ENCODE results near the gene ISCU.

Gene ISCU

GRCh38 chr12:108526482-108527165 is 35.8 kb upstream of the ISCU start:
- DNase-seq (ENCODE audit: low read depth): peak; percentile 57
- no peak for TF ChIP-seq CTCF (IDR thresholded peaks at IDR 0.05; ENCODE audit: insufficient read depth, low read depth, low read length, missing control alignments)
- H3K4me3 ChIP-seq (ENCODE audit: low read depth, low read length): no peak overlapping the region

DNA sequence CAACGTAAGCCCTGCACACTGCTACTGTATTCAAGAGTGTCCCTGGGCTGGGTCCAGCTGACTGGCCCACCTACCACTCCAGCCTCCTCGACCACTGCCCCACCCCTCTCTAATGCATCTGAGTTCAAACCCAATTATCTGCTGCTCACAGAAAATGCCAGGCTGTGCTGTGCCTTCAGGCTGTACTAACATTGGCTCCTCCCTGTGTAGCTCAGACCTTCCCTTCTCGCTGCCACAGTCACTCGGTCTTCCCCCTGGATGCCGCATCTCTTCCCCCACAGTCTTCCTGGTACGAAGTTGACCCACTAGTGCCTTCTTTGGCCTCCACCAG is 35.3 kb upstream of the ISCU start:
- TF ChIP-seq CTCF (IDR thresholded peaks at IDR 0.05; ENCODE audit: insufficient read depth, low read depth, low read length, missing control alignments): no peak
- no peak overlapping the region for H3K4me3 ChIP-seq (ENCODE audit: low read depth, low read length)
- DNase-seq (ENCODE audit: low read depth): no peak

DNA sequence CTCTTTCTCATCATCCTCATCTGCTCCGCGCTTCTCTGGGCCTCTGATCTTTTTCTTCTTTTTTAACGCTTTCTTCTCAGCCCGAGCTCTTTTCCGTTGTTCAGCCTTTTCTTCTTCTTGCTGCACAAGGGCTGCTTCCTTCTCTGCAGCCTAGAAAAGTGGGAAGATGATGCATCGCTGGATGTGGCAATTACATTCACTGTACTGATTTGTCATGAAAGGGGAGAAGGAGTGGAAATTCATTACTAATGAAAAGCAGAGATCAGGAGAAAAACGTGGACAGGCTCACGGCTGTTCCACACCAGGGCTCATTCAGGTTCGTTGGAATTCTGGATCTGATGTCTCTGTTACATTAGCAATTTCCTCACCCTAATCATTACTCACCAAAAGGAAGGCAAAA is 32.2 kb upstream of the ISCU start:
- no peak for TF ChIP-seq CTCF (IDR thresholded peaks at IDR 0.05; ENCODE audit: insufficient read depth, low read depth, low read length, missing control alignments)

GRCh38 chr12:108531929-108532848 is 30.2 kb upstream of the ISCU start:
- H3K4me3 ChIP-seq (ENCODE audit: low read depth, low read length): no peak overlapping the region
- DNase-seq (ENCODE audit: low read depth): no peak
- no peak for TF ChIP-seq CTCF (IDR thresholded peaks at IDR 0.05; ENCODE audit: insufficient read depth, low read depth, low read length, missing control alignments)

More for the DNA sequence above, 32.2 kb upstream of the ISCU start:
- no peak overlapping the region for H3K4me3 ChIP-seq (ENCODE audit: low read depth, low read length)
- no peak for DNase-seq (ENCODE audit: low read depth)

DNA sequence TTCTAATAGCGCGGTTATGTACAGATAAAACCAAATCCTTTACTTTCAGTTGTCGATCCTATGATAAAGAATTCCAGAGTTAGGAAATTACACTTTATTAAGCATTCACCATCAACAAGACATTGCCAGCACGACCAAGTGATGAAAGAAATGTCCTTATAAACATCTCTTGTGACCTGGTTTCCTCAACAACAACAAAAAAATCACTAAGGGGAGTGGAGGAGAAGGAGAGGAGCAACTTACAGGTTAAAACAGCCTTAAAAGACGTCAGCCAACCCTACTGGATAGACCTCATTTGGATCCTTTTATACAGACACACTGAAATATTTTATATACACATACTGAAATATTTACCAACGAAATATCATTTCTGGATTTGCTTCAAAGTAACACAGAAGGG is 24.2 kb upstream of the ISCU start:
- no peak for DNase-seq (ENCODE audit: low read depth)
- TF ChIP-seq CTCF (IDR thresholded peaks at IDR 0.05; ENCODE audit: insufficient read depth, low read depth, low read length, missing control alignments): no peak

GRCh38 chr12:108538616-108539195 is 23.7 kb upstream of the ISCU start:
- no peak for DNase-seq (ENCODE audit: low read depth)
- no peak for TF ChIP-seq CTCF (IDR thresholded peaks at IDR 0.05; ENCODE audit: insufficient read depth, low read depth, low read length, missing control alignments)
- no peak overlapping the region for H3K4me3 ChIP-seq (ENCODE audit: low read depth, low read length)

More for the DNA sequence above, 24.2 kb upstream of the ISCU start:
- H3K4me3 ChIP-seq (ENCODE audit: low read depth, low read length): no peak overlapping the region
